Esophagus (tissue), 2 donors: ENCODE measurements around the gene ARHGAP26. TPM values are rescaled to one million over a fixed set of nuclear protein-coding genes. Genes with fewer than 3 reads are reported as not detected.

Source experiments
- H3K27ac ChIP-seq, 2 donors: one replicate each; pipeline ENCODE4 v1.5.1; 2013; ENCODE audit warnings: low read depth in 2 of 2, mild to moderate bottlenecking in 2 of 2, inconsistent platforms in 1 of 2, low read length in 1 of 2, moderate library complexity in 1 of 2
- H3K27me3 ChIP-seq, 2 donors: one replicate each; pipeline ENCODE4 v1.6.1; 2013; ENCODE audit warnings: low read length in 2 of 2, control low read depth in 1 of 2, mild to moderate bottlenecking in 1 of 2; ENCODE audit not compliant: insufficient read depth in 2 of 2, control insufficient read depth in 1 of 2
- H3K36me3 ChIP-seq, 2 donors: one replicate each; pipeline ENCODE4 v1.6.1; 2013; ENCODE audit warnings: low read length in 1 of 2; ENCODE audit not compliant: control insufficient read depth in 2 of 2, insufficient read depth in 2 of 2
- H3K4me1 ChIP-seq, 2 donors: one replicate each; pipeline ENCODE4 v1.6.1; 2013; ENCODE audit warnings: low read length in 1 of 2; ENCODE audit not compliant: control insufficient read depth in 2 of 2, insufficient read depth in 2 of 2
- H3K4me3 ChIP-seq, 2 donors: one replicate each; pipeline ENCODE4 v1.5.1; 2013; ENCODE audit warnings: low read length in 2 of 2, mild to moderate bottlenecking in 2 of 2, low read depth in 1 of 2, moderate library complexity in 1 of 2
- H3K9me3 ChIP-seq, 2 donors: one replicate each; pipeline ENCODE4 v1.6.1; 2013; ENCODE audit warnings: mild to moderate bottlenecking in 2 of 2, low read depth in 1 of 2, low read length in 1 of 2, moderate library complexity in 1 of 2; ENCODE audit not compliant: control insufficient read depth in 2 of 2, insufficient read depth in 1 of 2
- WGBS, 2 donors: extraction: QIAGEN DNeasy Blood & Tissue Kit; methylation state at CpG; one replicate each; pipeline ENCODE4 v1.1.7; 2013; 5-methylcytosine and 5-hydroxymethylcytosine counted together
- polyA plus RNA-seq, 2 donors: library from polyadenylated mRNA; stranded (reverse); fragments of 200-250 nt; gene quantifications; one replicate each; pipeline ENCODE4 v1.2.3, GENCODE V29; 2013
- donor health status: healthy with polysubstance abuse.
- donor health status: Bipolar disorder and iron deficiency.

The ARHGAP26 gene
- polyA plus RNA-seq, 2 donors = 3.1 to 3.6 TPM

- Histone ChIP-seq H3K4me3 (no peak overlapping the region), H3K36me3 (no peaks in the 10 kb centered on the region), H3K9me3 (no peaks in the 10 kb centered on the region), H3K4me1 (no peaks in the 10 kb centered on the region), H3K27ac (no peak overlapping the region), H3K27me3 (no peaks in the 10 kb centered on the region)
- 86 to 92% methylated on average over 3 of the region's 3 CpGs for whole genome bisulfite sequencing, 2 donors
Observed at GRCh38 chr5:142939006-142939405, 168.8 kb downstream of the ARHGAP26 start.

- no peak overlapping the region for H3K27ac ChIP-seq
- H3K27me3 ChIP-seq = no peaks in the 10 kb centered on the region
- no peaks in the 10 kb centered on the region for H3K9me3 ChIP-seq
- H3K36me3 ChIP-seq = no peaks in the 10 kb centered on the region
- H3K4me1 ChIP-seq = no peaks in the 10 kb centered on the region
- whole genome bisulfite sequencing, 2 donors = 84 to 91% methylated on average over 4 of the region's 4 CpGs
- H3K4me3 ChIP-seq = no peak overlapping the region
Observed at GRCh38 chr5:142939884-142940283, 169.7 kb downstream of the ARHGAP26 start.

GRCh38 chr5:142941245-142941644, 171.1 kb downstream of the ARHGAP26 start:
- Histone ChIP-seq H3K4me1 (no peaks in the 10 kb centered on the region), H3K9me3 (no peaks in the 10 kb centered on the region), H3K27me3 (no peaks in the 10 kb centered on the region), H3K36me3 (no peaks in the 10 kb centered on the region), H3K4me3 (no peak overlapping the region), H3K27ac (no peak overlapping the region)
- 87 to 96% methylated on average over 2 of the region's 2 CpGs for WGBS, 2 donors

DNA sequence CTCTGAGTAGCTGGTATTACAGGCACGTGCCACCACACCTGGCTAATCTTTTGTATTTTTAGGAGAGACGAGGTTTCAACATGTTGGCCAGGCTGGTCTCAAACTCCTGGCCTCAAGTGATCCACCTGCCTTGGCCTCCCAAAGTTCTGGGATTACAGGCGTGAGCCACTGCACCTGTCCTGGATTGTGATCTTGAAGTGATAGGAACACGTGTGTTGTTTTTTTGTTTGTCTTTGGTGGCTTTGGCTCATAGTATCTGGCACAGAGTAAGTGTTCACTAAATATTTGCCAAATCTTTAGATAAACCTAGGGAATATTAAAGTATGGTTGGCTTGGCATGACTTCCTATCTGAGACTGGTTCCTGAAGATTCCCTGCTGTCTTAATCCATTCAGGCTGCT, 172.7 kb downstream of the ARHGAP26 start:
- H3K4me1 ChIP-seq = no peaks in the 10 kb centered on the region
- H3K36me3 ChIP-seq = no peaks in the 10 kb centered on the region
- WGBS, 2 donors = 76 to 77% methylated on average over 4 of the region's 4 CpGs
- no peak overlapping the region for H3K4me3 ChIP-seq
- no peaks in the 10 kb centered on the region for H3K9me3 ChIP-seq
- H3K27me3 ChIP-seq = no peaks in the 10 kb centered on the region
- no peak overlapping the region for H3K27ac ChIP-seq

- no peak overlapping the region for H3K27ac ChIP-seq
- no peaks in the 10 kb centered on the region for H3K4me1 ChIP-seq
- no peaks in the 10 kb centered on the region for H3K27me3 ChIP-seq
- no peaks in the 10 kb centered on the region for H3K9me3 ChIP-seq
- WGBS, 2 donors = 60% methylated on average over 1 of the region's 1 CpG
- H3K4me3 ChIP-seq = no peak overlapping the region
- no peaks in the 10 kb centered on the region for H3K36me3 ChIP-seq
Observed at GRCh38 chr5:142944140-142944539, 174.0 kb downstream of the ARHGAP26 start.

- WGBS, 2 donors = 75 to 82% methylated on average over 3 of the region's 3 CpGs
- H3K36me3 ChIP-seq = no peaks in the 10 kb centered on the region
Observed at GRCh38 chr5:142945321-142945720, 175.1 kb downstream of the ARHGAP26 start.

GRCh38 chr5:142945845-142946244, 175.7 kb downstream of the ARHGAP26 start:
- Histone ChIP-seq H3K4me3 (no peak overlapping the region), H3K27me3 (no peaks in the 10 kb centered on the region), H3K36me3 (no peaks in the 10 kb centered on the region), H3K9me3 (no peaks in the 10 kb centered on the region), H3K4me1 (no peaks in the 10 kb centered on the region), H3K27ac (no peak overlapping the region)

More at GRCh38 chr5:142945321-142945720, 175.1 kb downstream of the ARHGAP26 start:
- Histone ChIP-seq H3K9me3 (no peaks in the 10 kb centered on the region), H3K27ac (no peak overlapping the region), H3K4me3 (no peak overlapping the region), H3K27me3 (no peaks in the 10 kb centered on the region), H3K4me1 (no peaks in the 10 kb centered on the region)

DNA sequence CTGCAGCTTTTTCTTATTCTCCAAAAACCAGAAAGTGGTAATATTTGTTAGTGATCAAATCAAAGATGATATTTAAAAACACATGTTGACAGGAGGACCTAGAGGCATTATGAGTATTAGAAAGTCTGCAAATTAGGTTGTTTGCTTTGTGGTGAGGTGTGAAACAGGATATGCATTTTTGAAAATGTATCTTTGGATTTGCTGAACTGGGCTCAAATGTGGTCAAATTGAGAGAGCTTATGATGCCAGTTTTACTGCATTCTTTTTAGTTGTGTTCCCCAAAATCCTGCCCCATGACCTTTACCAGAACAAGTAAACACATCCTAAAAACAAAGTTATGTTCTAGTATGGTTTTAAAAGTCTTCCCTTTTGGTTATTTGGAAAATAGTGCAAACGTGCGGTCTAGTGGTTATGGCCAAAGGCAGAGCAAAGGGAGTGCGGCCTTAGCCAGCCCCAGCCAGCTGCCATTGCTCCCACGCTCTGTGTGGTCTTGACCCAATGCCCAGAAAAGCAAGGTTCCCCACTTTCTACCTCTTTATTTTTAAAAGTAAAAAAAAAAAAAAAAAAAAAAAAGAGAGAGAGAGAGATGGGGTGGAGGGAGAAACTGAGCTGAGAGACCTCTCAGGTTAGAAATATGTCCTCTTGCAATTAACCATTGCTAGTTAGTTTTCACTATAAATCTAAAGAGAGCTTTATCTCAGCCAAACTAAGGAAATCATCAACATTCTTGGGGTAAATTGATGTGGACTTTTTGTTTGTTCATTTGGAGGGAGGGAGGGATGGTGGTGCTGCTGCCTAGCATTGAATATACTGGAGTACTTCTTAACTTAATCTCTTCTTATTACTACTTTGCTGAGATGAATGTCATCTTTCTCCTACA, 176.6 kb downstream of the ARHGAP26 start:
- Histone ChIP-seq H3K4me1 (no peaks in the 10 kb centered on the region), H3K9me3 (no peaks in the 10 kb centered on the region), H3K27me3 (no peaks in the 10 kb centered on the region), H3K27ac (no peak overlapping the region), H3K4me3 (no peak overlapping the region), H3K36me3 (no peaks in the 10 kb centered on the region)
- WGBS, 2 donors = 85 to 94% methylated on average over 4 of the region's 4 CpGs

- Histone ChIP-seq H3K27me3 (no peaks in the 10 kb centered on the region), H3K4me3 (no peak overlapping the region), H3K4me1 (no peaks in the 10 kb centered on the region), H3K36me3 (no peaks in the 10 kb centered on the region), H3K27ac (no peak overlapping the region), H3K9me3 (no peaks in the 10 kb centered on the region)
Observed at GRCh38 chr5:142947427-142947709, 177.2 kb downstream of the ARHGAP26 start.

GRCh38 chr5:142952229-142952628, 182.1 kb downstream of the ARHGAP26 start:
- Histone ChIP-seq H3K27me3 (no peaks in the 10 kb centered on the region), H3K36me3 (no peaks in the 10 kb centered on the region), H3K9me3 (no peaks in the 10 kb centered on the region), H3K4me1 (no peaks in the 10 kb centered on the region), H3K27ac (no peak overlapping the region), H3K4me3 (no peak overlapping the region)
- WGBS, 2 donors = 93% methylated on average over 3 of the region's 3 CpGs
